GM19372 (cell line): ENCODE measurements around the gene MS4A4A.
"Not testable (repeated sequence)": the region's sequence is repeated elsewhere in the genome, so short reads cannot be mapped to it uniquely, and the experiment has no call there.

Source experiments
- ATAC-seq: cut with Tn5 transposase; IDR thresholded peaks from one replicate; pipeline ENCODE4 v1.9.1; 2021; ENCODE audit warnings: mild to moderate bottlenecking, low read depth, moderate library complexity; ENCODE audit not compliant: unreplicated experiment

Gene MS4A4A

DNA sequence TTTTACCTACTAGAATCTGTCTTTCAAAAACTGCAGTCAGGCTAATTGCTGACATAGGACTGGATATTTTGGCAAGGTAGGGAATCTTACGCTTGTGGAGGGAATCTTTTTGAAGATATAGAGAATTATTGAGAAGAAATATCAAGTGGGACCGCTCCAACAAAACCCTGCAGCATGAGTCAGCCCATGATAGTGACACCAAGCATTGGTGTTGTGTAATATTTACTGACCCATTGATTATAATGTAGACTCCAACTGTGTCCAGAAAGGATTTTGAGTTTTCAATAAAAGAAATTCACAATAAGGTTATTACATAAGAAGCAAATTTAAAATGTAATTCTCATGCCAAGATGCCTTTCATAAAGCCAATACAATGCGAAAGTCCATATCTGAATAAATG lies 20.7 kb downstream of the MS4A4A start:
- no peak for ATAC-seq

- not testable (repeated sequence) for ATAC-seq
These were observed 21.4 kb downstream of the MS4A4A start for GRCh38 chr11:60301884-60302283.

DNA sequence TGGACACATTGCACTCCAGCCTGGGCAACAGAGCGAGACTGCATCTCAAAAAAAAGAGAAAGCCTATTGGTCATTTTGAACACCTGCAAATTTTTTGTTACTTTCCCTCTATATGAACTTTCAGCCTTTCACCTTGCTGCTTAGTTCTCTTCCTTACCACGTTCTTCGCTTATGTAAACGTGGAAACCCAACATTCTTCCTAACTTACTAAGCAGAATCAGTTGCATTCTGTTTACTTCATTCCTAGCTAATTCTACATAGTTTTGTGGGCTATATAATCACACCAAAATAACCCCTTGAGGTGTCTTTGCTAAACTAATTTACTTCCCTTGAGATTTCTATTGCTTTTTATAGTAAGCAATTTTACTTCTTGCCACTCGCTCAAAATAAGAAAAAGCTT lies 23.2 kb downstream of the MS4A4A start:
- ATAC-seq, result no peak

GRCh38 chr11:60305906-60306619 lies 25.6 kb downstream of the MS4A4A start:
- no peak for ATAC-seq

GRCh38 chr11:60307507-60308195 lies 27.2 kb downstream of the MS4A4A start:
- ATAC-seq, result no peak

GRCh38 chr11:60310407-60310998 lies 30.0 kb downstream of the MS4A4A start:
- peak; percentile 62 for ATAC-seq

- no peak for ATAC-seq
These were observed 34.3 kb downstream of the MS4A4A start for GRCh38 chr11:60314635-60315321.

GRCh38 chr11:60315871-60316270 lies 35.4 kb downstream of the MS4A4A start:
- no peak for ATAC-seq

DNA sequence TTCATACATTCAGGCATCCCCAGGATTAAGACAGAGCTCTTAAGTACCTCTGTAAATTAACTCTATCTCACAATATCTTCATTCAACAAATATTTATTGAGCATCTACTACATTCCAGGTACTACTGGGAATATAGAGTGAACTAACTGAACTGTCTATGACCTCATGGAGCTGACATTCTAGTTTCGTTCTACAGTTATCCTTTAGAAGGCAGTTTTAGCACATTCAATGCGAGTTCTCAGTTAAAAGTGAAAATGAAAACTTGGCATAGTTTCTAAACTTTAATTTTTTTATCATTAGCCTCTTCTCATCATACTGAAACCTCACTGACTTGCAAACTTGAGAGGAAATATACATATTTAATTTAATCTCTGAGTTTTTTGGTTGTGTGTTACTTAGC lies 35.9 kb downstream of the MS4A4A start:
- ATAC-seq, result no peak

- ATAC-seq, result no peak
These were observed 38.3 kb downstream of the MS4A4A start for GRCh38 chr11:60318726-60319125.

DNA sequence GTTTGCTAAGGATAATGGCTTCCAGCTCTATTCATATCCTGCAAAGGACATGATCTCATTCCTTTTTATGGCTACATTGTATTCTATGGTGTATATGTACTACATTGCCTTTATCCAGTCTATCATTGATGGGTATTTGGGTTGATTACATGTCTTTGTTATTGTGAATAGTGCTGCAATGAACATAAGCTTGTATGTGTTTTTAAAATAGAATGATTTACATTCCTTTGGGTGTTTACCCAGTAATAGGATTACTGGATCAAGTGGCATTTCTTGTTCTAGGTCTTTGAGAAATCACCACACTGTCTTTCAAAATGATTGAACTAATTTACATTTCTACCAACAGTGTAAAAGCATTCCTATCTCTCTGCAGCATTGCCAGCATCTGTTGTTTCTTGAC lies 40.6 kb downstream of the MS4A4A start:
- ATAC-seq, result no peak

DNA sequence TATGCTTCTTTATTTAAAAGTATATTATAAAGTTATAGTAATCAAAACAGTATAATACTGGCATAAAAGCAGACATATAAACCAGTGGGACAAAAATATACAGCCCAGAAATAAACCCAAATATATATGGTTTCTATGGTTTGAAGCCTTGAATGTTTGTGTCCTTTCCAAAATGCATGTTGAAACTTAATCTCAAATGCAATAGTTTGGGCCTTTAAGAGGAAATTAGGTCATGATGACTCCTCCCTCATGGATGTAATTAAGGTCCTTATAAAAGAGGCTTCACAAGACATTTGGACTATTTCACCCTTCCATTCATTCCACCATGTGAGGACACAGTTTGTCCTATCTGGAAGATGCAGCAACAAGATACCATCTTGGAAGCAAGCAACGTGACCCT lies 46.5 kb downstream of the MS4A4A start, which contains the start of gene MS4A6E:
Gene MS4A6E, plus strand, starts transcription at position 301 of the 400 bp plus-strand sequence. CDS start 7,641 bp downstream, outside the sequence.
- no peak for ATAC-seq

GRCh38 chr11:60328460-60328859 lies 48.0 kb downstream of the MS4A4A start:
- no peak for ATAC-seq

DNA sequence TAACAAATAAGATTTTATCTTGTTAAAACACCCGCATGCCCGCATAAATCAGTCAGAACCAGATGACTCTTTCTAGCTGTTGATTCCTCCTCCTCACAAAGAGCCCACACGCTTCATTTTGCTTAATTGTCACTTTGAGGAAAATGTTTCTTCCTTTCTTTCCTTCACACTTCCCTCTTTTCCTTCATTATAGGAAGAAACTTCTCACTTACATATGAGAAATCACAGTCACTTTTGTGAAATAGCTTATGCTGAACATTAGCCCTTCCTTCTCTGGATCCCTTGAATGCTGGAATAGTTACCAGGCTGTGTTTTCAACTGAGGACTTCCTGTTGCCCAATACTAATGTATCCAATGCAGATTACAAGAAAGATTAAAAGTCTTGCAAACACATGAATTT lies 52.4 kb downstream of the MS4A4A start:
- ATAC-seq, result no peak

GRCh38 chr11:60334005-60334620 lies 53.6 kb downstream of the MS4A4A start:
- ATAC-seq, result no peak

DNA sequence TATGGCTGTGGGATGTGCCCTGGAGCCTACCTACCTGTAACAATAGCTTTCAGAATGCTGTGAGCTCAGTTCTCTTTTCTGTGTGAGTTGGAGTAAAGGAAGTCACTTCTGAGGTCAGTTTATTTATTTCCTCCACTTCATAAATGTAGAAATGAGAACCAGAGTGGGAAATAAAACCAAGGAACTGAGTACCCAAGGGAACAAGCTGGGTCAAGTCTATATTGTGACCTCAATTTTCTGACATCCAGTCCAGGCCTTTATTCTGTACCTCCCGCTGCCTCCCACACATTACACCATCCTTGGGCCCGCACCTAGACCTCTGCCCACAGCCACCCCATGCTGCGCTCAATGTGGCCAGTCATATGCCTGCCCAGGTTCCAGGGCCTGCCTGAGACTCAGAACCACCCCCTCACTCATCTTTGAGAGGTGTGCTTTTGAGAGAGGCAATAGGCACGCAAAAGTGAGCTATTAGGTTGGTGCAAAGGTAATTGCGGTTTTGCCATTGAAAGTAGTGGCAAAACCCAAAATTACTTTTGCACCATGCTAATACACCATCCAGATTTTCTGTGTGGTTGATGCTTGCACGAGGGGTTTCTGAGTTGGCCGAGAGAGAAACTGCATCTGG lies 56.4 kb downstream of the MS4A4A start:
- ATAC-seq, result no peak

GRCh38 chr11:60338053-60338452 lies 57.6 kb downstream of the MS4A4A start:
- no peak for ATAC-seq

DNA sequence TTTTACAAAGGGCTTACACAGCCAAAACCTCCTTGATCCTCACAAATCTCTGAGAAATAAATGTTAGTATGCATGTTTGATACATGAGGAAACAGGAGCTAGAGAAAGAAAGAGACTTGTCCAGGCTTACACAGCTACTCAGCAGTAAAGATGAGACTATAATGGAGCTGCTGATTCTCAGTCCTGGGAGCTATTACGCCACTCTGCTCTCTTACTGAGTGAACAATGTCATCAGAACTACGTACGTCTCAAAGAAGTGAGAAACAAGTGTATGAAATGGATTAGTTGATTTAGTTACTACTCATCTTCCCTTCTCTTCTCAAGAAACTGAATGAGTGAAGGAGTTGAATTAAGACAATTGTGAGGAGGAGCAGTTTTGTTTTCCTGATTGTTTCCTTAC lies 58.9 kb downstream of the MS4A4A start:
- ATAC-seq, result no peak

DNA sequence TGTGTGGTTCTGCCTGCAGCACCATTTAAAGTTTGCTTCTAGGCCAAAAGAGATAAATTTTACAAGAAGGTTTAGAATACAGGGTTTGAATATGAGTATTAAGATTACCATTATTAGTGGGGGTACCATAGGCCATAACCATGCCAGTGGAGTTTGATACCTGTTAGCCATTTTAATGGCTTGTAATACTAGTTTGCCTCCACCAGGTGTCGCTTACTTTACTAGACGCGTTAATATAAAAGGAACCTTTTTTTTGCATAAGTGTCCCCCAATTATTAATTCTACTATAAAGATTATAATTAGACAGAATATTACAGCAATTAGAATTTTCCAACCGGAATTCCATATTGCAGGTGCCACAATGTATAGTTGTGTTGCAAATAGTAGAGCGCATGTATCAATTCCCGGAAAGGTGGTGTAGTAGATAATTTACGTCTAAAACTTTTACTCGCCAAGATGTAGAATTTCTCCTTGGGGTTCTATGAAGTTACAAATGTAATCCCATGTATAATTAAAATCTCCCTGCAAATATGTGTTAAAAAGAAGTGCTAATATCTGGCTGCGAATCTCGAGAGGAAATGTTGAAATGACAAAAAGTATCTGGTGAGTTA lies 62.7 kb downstream of the MS4A4A start:
- ATAC-seq, result no peak

GRCh38 chr11:60344146-60344545 lies 63.7 kb downstream of the MS4A4A start:
- ATAC-seq, result no peak
